ENCODE data around the gene MX2.

Gene MX2

DNA sequence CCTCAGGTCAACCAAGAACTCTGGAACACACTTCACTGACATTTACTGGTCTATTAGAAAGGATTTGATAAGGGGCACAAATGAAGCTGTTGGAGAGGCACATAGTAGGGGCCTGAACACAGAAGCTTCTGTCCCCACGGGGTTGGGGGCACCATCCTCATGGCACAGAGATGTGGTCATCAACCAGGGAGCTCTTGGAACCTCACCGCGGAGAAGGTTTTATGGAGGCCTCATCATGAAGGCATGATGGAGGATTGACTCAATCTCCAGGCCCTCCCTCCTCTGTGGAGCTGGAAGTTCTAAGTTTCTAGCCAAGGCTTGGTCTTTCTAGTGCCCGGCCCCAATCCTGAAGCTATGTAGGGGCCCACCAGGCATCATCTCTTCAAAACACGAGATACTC lies 87.8 kb downstream of the MX2 start:
- no peak overlapping the region for H3K4me3 ChIP-seq (ENCODE audit: low read depth, low read length)
- TF ChIP-seq, protein P1, sequence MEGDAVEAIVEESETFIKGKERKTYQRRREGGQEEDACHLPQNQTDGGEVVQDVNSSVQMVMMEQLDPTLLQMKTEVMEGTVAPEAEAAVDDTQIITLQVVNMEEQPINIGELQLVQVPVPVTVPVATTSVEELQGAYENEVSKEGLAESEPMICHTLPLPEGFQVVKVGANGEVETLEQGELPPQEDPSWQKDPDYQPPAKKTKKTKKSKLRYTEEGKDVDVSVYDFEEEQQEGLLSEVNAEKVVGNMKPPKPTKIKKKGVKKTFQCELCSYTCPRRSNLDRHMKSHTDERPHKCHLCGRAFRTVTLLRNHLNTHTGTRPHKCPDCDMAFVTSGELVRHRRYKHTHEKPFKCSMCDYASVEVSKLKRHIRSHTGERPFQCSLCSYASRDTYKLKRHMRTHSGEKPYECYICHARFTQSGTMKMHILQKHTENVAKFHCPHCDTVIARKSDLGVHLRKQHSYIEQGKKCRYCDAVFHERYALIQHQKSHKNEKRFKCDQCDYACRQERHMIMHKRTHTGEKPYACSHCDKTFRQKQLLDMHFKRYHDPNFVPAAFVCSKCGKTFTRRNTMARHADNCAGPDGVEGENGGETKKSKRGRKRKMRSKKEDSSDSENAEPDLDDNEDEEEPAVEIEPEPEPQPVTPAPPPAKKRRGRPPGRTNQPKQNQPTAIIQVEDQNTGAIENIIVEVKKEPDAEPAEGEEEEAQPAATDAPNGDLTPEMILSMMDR (IDR thresholded peaks at IDR 0.05; ENCODE audit: borderline replicate concordance, insufficient read depth, low read depth, low read length) = no peak

- TF ChIP-seq, protein P1 (IDR thresholded peaks at IDR 0.05; ENCODE audit: borderline replicate concordance, insufficient read depth, low read depth, low read length) = no peak
- no peak overlapping the region for H3K4me3 ChIP-seq (ENCODE audit: low read depth, low read length)
Measured at GRCh38 chr21:41451753-41452676, 90.2 kb downstream of the MX2 start.

DNA sequence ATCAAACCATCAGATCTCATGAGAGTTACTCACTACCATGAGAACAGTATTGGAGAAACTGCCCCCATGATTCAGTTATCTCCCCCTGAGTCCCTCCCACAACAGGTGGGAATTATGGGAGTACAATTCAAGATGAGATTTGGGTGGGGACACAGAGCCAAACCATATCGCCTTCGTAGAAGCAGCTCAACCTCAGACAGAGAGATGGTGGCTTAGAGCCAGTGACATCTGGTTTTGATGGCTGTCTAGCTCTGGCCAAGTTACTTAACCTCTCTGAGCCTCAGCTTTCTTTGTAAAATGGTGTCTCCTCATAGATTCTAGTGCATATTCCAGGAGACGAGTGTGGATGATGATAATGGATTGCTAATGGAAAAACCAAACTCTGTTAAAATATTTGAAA lies 91.4 kb downstream of the MX2 start:
- TF ChIP-seq, protein P1 (IDR thresholded peaks at IDR 0.05; ENCODE audit: borderline replicate concordance, insufficient read depth, low read depth, low read length) = no peak
- no peak overlapping the region for H3K4me3 ChIP-seq (ENCODE audit: low read depth, low read length)

DNA sequence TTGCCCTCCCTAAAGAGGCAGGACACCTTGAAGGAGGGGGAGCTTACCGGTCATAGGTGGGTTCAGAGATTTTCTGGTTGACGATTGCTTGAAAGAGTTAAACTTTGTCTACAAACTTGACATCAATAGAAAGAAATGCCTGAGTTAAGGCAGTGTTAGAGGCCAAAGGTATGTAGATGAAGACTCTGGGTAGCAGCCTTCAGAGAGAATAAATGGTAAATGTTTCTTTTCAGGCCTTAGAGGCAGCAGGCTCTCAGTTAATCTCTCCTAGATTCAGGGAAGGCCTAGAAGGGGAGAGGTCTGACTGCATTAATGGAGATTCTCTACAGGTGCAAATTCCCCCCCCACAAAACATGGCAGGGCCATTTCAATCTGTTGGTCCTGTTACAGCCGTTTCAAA lies 91.9 kb downstream of the MX2 start:
- TF ChIP-seq, protein P1 (IDR thresholded peaks at IDR 0.05; ENCODE audit: borderline replicate concordance, insufficient read depth, low read depth, low read length) = no peak
- no peak overlapping the region for H3K4me3 ChIP-seq (ENCODE audit: low read depth, low read length)

GRCh38 chr21:41458121-41458520 lies 96.3 kb downstream of the MX2 start:
- no peak overlapping the region for H3K4me3 ChIP-seq (ENCODE audit: low read depth, low read length)
- TF ChIP-seq, protein P1 (IDR thresholded peaks at IDR 0.05; ENCODE audit: borderline replicate concordance, insufficient read depth, low read depth, low read length) = no peak

GRCh38 chr21:41458559-41458958 lies 96.7 kb downstream of the MX2 start:
- TF ChIP-seq, protein P1 (IDR thresholded peaks at IDR 0.05; ENCODE audit: borderline replicate concordance, insufficient read depth, low read depth, low read length) = no peak

More at GRCh38 chr21:41458559-41458958, 96.7 kb downstream of the MX2 start:
- H3K4me3 ChIP-seq (ENCODE audit: low read depth, low read length) = no peak overlapping the region

Measured in GM12875 (cell line).